KBM-7 (cell line): ENCODE measurements around the gene SHISA5.
"Not testable (repeated sequence)": the region's sequence is repeated elsewhere in the genome, so short reads cannot be mapped to it uniquely, and the experiment has no call there.

ENCODE experiments used
- DNase-seq: peaks from one replicate; pipeline ENCODE4 v3.0.0-alpha.2; 2015
- in situ Hi-C: fragments of 300-500 bp; cut with MboI; formaldehyde crosslinking; loops from 2 replicates; pipeline ENCODE4 v1.14.3; 2020; ENCODE audit warnings: low sequenced_read_pairs, low pct_unique_long_range_greater_than_20kb, mixed read lengths

The SHISA5 gene

GRCh38 chr3:48504051-48504946, at the start of gene SHISA5:
SHISA5 (minus strand) TSS chr3:48504174; CDS start chr3:48504094, 80 bp downstream.
- DNase-seq, result peak; percentile 41
- in situ Hi-C loops, result no loop called here

GRCh38 chr3:48553361-48553760, 49.4 kb upstream of the SHISA5 start:
- no peak for DNase-seq
- in situ Hi-C loops, result no loop called here

GRCh38 chr3:48552111-48552951, 48.4 kb upstream of the SHISA5 start:
- in situ Hi-C loops, result no loop called here
- no peak for DNase-seq

DNA sequence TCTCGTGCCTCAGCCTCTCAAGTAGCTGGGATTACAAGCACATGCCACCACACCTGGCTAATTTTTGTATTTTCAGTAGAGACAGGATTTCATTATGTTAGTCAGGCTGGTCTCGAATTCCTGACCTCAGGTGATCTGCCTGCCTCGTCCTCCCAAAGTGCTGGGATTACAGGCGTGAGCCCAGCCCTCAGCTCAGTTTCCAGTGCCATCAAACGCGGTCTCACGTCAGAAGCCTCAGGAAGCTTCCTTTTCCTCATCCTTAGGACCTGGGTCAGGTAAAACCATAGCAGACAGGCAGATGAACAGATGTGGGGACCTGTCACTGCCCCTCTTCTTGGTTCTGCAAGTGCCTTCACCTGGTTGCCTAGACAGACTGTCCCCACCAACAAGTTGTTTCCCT, 47.7 kb upstream of the SHISA5 start:
- DNase-seq, in situ Hi-C loops: not testable (repeated sequence)

DNA sequence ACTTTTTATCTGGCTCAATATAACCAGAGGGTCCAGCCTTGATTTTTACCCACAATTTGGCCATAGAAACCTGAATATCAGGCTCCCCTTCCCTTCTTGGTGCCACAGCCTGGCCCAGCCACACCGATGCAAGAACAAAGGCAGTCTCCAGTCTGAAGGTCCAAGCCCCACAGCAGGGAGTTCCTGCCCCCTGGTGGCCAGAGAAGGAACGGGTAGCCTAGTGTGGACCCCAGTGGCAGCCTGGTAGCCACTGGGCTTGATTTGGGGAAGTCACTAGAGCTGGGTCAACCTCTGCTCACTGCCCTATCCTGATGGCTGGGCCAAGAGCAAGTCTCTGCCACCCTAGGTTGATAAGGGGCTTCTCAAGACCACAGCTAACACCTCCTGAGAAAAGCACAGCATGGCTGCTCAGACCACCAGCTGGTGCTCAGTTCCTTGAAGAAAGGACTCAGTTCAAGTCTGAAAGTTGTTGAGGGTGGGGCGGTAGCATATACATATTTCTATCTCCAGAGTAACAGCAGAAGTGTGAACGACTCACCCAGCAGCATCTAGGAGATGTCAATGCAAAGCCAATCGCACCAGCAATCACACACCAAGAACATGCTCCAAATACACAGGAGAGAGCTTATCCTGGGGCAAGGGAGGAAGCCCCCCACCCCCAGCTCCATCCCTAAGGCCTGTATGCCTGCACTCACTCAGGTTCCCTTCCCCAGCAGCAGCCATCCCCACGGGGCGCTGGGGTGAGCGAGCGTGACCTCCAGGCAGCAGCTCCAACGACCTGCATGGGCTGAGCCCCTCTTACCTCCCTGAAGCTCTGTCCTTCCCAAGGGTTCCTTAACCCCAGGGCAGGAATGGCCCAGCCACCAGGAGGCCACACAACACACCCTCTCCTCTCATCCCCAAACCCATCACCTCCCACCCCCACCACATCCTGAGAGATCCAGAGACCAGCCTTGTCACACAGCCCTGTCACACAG, 45.0 kb upstream of the SHISA5 start:
- DNase-seq, result peak; percentile 87

GRCh38 chr3:48548126-48548525, 44.2 kb upstream of the SHISA5 start:
- in situ Hi-C loops, result no loop called here
- DNase-seq, result no peak

More for the DNA sequence above, 45.0 kb upstream of the SHISA5 start:
- in situ Hi-C loops, result no loop called here

DNA sequence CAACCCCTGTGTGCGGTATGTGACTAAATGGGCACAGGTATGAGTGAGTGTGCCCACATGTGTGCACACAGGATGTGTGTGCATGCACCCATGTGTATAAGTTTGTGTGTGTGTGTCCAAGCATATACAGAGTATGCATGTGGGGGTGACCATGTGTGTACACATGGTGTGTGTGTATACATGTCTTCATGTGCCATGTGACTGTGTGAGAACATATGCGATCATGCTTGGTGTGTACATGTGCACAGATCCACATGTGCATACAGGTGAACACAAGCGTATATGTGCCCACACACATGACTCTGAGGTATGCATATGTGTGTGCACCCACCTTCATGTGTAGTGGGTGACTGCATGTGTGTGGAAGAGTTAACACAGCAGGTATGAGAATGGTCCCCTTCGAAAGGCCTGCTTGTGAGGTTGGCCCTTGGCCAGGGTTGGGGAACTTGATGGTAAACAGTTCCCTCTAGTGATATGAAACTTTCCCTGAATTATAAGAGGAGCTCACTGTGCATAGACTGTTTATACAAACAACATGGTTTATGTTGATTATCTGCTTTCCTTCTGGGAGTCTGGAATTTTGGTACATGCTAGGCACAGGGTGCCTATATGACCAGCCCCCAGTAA, 42.3 kb upstream of the SHISA5 start:
- in situ Hi-C loops, result no loop called here

GRCh38 chr3:48544141-48544540, 40.2 kb upstream of the SHISA5 start:
- no peak for DNase-seq
- in situ Hi-C loops, result no loop called here

More for the DNA sequence above, 42.3 kb upstream of the SHISA5 start:
- no peak for DNase-seq

GRCh38 chr3:48543271-48543866, 39.4 kb upstream of the SHISA5 start:
- DNase-seq, result no peak
- in situ Hi-C loops, result no loop called here

DNA sequence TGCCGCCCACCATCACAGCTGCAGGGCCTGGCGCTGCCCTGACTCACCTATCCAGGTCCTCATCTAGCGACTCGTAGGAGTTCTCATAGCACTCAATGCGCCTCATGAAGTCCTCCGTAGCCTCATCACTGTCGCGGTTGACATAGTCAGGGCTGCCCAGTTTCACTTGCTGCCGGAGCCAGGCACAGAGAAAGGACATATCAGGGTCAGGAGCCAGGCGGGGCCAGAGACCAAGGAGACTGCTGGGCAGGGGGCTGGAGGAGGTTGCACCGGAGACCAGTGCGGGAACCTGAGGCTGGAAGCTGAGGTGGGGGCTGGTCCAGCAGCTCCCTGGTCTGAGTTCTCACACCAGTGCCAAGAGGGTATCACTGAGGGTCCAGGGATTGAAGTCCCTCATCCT, 34.5 kb upstream of the SHISA5 start:
- in situ Hi-C loops, result no loop called here
- no peak for DNase-seq

DNA sequence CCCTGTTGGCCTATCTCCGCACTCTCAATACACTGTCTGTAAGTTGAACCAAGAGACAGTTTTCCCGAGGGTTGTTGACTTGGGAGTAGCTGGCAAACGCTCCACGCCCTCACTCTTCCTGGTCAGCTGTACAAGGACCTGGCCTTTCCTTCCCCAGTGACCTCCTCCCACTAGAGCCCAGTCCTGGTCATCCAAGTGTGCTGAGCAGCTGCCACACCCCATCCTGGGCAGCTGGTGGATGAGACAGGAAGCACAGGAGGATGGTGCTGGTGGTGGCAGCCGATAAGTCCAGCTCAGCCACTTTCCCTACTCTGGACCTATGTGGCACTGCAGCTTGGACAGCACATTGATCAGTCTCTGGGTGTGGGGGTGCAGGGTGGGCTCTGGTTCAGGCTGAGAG, 32.8 kb upstream of the SHISA5 start:
- no peak for DNase-seq
- in situ Hi-C loops, result no loop called here

DNA sequence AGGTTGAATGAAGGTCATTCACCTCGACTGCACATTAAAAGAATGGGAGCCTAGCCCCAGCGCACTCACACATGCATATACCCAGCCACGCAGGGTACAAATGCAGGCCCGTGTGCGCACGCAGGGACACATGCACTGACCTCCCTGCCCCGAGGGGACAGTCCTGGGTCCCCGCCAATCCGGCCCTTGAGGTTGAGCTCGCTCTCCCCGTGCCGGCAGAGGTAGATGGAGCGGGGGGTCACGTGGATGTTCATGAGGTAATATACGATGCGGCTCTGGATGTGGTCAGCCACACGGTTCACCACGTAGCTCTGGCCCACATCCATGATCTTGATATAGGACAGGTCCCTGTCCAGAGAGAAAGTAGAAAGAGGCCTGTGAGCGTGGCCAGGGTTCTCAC, 32.1 kb upstream of the SHISA5 start:
- in situ Hi-C loops, result no loop called here
- no peak for DNase-seq

DNA sequence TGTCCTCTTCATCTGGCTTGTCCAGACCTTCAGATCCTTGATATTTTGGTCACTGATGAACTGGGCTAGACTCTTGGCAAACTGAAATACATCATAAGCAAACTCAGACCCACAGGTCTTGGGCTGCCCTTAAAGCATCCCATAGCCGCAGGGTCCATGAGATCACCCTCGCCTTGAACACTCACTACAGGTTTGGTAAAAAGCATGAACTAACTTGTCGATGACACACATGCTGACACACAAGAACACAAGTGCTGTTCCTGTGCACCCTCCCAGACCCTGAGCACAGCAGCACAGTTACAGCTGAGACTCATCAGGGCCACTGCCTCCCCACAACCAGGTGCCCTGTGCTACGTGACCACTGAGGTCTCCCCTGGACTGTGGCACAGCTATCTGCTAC, 31.6 kb upstream of the SHISA5 start:
- in situ Hi-C loops, result no loop called here

GRCh38 chr3:48532977-48533337, 29.0 kb upstream of the SHISA5 start:
- in situ Hi-C loops, result no loop called here

More for the DNA sequence above, 31.6 kb upstream of the SHISA5 start:
- no peak for DNase-seq

DNA sequence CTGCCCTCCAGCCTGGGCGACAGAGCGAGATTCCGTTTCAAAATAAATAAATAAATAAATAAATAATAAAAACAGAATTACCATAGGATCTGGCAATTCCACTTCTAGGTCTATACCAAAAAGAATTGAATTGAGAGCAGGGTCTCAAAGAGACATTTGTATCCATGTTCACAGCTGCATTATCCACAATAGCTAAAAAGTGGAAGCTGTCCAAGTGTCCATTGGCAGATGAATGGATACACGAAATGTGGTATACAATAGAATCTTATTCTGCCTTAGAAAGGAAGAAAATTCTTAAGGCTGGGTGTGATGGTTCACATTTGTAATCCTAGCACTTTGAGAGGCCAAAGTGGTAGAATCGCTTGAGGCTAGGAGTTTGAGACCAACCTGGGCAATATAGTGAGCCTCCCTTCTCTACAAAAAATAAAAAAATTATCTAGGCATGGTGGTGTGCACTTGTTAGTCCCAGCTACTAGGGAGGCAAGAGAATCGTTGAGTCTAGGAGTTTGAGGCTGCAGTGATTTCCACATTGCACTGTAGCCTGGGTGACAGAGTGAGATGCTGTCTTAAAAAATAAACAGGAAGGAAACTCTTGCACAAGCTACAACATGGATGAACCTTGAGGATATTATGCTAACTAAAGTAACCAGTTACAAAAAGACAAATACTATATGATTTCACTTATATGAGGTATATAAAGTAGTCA, 28.4 kb upstream of the SHISA5 start:
- no peak for DNase-seq
- in situ Hi-C loops, result no loop called here

More at GRCh38 chr3:48532977-48533337, 29.0 kb upstream of the SHISA5 start:
- DNase-seq, result no peak

DNA sequence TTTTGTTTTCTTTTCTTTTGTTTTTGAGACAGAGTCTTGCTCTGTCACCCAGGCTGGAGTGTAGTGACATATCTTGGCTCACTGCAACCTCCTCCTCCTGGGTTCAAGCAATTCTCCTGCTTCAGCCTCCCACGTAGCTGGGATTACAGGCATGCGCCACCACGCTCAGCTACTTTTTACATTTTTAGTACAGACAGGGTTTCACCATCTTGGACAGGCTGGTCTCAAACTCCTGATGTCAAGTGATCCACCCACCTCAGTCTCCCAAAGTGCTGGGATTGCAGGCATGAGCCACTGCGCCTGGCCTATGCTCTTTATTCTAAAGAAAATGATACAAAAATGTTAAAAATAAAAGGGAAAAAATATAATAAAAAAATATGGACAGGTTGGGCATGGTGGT, 26.7 kb upstream of the SHISA5 start:
- DNase-seq, in situ Hi-C loops: not testable (repeated sequence)

DNA sequence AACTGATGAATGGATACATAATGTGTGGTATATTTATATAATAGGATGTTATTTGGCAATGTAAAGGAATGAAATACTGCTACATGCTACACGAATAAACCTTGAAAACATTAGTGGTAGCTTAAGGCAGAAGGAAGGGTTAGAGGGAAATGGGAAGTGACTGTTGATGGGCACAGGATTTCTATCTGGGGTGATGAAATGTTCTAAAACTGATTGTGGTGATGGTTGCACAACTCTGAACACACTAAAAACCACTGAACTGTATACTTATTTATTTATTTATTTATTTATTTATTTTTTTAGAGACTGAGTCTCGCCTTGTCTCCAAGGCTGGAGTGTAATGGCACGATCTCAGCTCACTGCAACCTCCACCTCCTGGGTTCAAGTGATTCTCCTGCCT, 24.8 kb upstream of the SHISA5 start:
- in situ Hi-C loops, result no loop called here
- DNase-seq, result peak; percentile 44

DNA sequence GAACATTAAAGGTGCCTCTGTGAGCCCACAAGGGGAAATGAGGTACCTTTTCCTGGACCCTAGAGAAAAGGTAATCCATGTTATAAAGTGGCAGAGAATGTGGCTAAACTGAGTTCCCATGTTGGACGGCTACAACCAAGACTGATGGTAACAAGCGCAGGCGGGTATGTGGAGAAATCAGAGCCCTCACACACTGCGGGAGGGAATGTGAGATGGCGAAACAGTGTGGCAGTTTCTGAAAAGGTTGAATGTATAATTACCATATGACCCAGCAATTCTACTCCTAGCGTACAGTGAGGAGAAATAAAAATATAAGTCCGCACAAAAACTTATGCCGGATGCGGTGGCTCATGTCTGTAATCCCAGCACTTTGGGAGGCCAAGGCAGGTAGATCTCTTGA, 24.1 kb upstream of the SHISA5 start:
- no peak for DNase-seq

More for the DNA sequence above, 24.1 kb upstream of the SHISA5 start:
- in situ Hi-C loops, result no loop called here
